GM10847 (cell line): ENCODE measurements around the gene STK35.

ENCODE experiments used
- POLR2A ChIP-seq: IDR thresholded peaks from 2 replicates; pipeline ENCODE4 v1.6.1; 2011; ENCODE audit not compliant: insufficient read length; ENCODE audit errors: extremely low read depth

Gene STK35

GRCh38 chr20:2093883-2094282, 7.7 kb upstream of the STK35 start:
- TF ChIP-seq POLR2A = no peak

GRCh38 chr20:2101865-2102584, 398 bp downstream of the STK35 start:
- peak; percentile 80 for TF ChIP-seq POLR2A

- TF ChIP-seq POLR2A = peak; percentile 47
These were observed 1.2 kb downstream of the STK35 start for GRCh38 chr20:2102585-2103460.

GRCh38 chr20:2103461-2104153, 2.0 kb downstream of the STK35 start:
- TF ChIP-seq POLR2A = no peak

GRCh38 chr20:2104236-2104635, 2.6 kb downstream of the STK35 start:
- TF ChIP-seq POLR2A = no peak

GRCh38 chr20:2108498-2108897, 6.9 kb downstream of the STK35 start:
- no peak for TF ChIP-seq POLR2A

GRCh38 chr20:2108987-2109386, 7.4 kb downstream of the STK35 start:
- no peak for TF ChIP-seq POLR2A

GRCh38 chr20:2109425-2110210, 8.0 kb downstream of the STK35 start:
- no peak for TF ChIP-seq POLR2A

- no peak for TF ChIP-seq POLR2A
These were observed 11.3 kb downstream of the STK35 start for GRCh38 chr20:2112910-2113309.

GRCh38 chr20:2114127-2114959, 12.7 kb downstream of the STK35 start:
- no peak for TF ChIP-seq POLR2A

GRCh38 chr20:2114990-2115681, 13.5 kb downstream of the STK35 start:
- no peak for TF ChIP-seq POLR2A

GRCh38 chr20:2116170-2116940, 14.7 kb downstream of the STK35 start:
- TF ChIP-seq POLR2A = no peak

- TF ChIP-seq POLR2A = no peak
These were observed 17.2 kb downstream of the STK35 start for GRCh38 chr20:2118783-2119182.
